ENCODE results near the gene CLP1.

GRCh38 chr11:57635246-57635645 lies 22.3 kb upstream of the CLP1 start:
- no peak for TF ChIP-seq CTCF (conservative IDR thresholded peaks at IDR 0.05)
- TF ChIP-seq EZH2 (IDR thresholded peaks at IDR 0.05; ENCODE audit: low read depth): no peak
